Diencephalon (tissue), 1 donor: ENCODE results near the gene JAML. TPM values are rescaled to one million over a fixed set of nuclear protein-coding genes. Genes with fewer than 3 reads are reported as not detected.

Source experiments
- small RNA-seq: library from RNA; depleted of rRNA; stranded (forward); fragments of <200 nt; gene quantifications from one replicate; pipeline ENCODE3, GENCODE V24; 2014
- total RNA-seq: library from RNA; depleted of rRNA; stranded (reverse); fragments of >200 nt; gene quantifications from one replicate; pipeline ENCODE4 v1.2.3, GENCODE V29; 2014

The JAML gene, protein sequence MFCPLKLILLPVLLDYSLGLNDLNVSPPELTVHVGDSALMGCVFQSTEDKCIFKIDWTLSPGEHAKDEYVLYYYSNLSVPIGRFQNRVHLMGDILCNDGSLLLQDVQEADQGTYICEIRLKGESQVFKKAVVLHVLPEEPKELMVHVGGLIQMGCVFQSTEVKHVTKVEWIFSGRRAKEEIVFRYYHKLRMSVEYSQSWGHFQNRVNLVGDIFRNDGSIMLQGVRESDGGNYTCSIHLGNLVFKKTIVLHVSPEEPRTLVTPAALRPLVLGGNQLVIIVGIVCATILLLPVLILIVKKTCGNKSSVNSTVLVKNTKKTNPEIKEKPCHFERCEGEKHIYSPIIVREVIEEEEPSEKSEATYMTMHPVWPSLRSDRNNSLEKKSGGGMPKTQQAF
- 0.92 TPM for total RNA-seq

DNA sequence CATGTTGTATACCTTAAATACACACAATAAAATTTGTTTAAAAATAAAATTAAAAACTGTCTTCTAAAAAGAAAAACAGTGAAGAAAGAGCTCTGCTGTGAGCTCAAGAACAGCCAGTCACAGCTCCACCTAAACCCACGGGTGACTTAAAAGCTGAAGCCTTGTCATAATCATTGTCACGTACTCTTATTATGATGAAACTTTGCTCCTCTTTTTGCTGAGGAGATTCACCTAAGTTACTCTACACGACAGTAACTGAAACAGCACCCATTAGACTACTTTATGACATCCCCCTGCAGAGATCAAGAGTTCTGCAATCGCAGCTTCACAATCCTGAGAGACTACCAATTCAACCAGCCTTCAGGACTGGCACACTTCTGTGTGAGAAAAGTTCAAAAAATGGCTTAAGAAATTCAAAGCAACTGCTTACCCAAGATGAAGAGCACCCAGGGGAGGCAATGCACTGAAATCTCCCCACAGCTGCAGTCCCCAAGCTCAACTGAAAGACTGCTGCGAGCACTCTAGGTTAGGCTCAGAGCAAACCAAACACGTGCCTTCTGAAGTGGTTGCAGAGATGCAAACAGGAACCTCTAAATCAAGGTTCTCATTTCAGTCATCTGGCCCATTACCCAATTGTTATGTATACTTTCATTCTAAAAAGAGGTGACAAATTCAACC, at the start of gene JAML:
JAML (minus strand) TSS at position 501 of the 678 bp plus-strand sequence. CDS start 10,145 bp downstream, outside the sequence.

DNA sequence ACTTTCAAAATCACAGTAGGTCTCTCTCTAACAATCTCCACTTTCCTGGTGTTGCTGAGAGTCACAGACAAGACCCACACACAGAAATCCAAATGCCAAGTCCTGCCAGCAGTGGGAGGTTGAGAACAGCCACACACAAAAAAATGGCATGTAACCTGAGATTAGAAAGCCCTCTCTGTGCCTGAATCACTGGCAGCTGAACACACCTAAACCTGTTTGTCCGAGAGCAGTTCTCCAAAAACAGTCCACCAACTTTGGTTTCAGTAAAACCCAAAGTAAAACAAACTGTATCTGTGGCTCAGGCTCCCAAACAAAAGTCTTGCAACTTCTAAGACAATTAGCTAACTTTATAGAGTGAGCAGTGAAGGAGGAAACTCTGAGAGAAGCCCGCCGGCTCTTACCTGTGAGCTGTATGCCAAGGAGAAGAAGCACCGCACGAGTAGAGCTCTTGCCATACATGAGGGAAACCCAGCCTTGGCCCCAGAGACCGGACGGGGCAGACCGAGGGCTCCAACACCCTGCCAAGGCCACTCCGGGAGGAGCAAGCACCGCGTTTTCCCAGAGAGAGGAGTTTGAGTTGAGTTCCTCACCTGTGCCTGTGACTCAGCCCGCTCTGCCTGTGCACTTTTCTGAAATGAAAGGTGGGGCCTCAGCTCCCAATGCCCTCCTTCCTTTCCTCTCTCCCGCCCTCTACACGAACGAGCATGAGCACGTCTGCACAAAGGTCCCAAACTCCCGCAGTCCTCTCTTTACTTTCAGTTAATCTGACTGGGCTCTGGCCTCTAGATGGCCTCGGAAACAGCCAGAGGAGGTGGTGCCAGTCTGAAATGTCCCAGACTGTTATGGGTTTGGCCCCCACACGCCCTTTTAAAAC, 39.1 kb upstream of the JAML start, which contains the start of gene MPZL2:
MPZL2 (minus strand) TSS at position 603 of the 874 bp plus-strand sequence; CDS start at position 459, 144 bp downstream.

DNA sequence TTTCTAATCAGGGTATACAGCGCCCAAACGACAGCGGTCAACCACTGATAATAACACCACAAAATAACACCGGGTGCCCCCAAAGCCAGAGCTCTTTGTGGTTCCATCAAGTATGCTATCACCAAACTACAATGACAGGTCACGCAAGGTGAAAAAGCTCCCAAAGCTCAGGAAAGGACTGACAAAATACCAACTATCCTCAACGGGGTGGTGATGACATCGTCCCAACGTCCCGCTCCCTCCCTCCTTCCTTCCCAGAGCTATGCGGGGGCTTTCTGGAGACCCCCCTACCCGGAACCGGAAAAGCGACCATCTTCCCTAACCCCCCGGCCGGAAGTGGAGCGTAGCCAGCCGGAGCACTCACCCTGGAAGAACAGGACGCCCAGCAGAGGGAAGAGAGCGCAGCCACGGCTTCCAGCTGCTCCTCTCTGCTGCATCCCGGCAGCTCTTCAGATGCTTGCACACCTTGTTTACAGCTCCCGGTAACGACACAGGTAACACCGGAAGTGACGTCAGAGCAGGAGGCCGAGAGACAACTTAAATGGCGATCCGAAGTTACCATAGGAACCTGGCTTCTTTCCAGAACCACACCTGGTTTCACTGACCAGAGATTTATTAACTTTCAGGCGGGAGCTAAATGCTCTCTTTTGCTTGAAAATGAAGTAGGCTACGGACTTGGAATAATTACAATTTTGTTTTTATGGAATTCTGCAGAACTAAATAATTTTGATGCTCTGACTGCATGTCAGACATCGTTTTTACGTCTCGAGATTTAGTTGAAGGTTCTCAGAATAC, 27.2 kb upstream of the JAML start, which contains the start of gene MPZL3:
MPZL3 (minus strand) TSS at position 508 of the 795 bp plus-strand sequence; CDS start at position 437, 71 bp downstream.

DNA sequence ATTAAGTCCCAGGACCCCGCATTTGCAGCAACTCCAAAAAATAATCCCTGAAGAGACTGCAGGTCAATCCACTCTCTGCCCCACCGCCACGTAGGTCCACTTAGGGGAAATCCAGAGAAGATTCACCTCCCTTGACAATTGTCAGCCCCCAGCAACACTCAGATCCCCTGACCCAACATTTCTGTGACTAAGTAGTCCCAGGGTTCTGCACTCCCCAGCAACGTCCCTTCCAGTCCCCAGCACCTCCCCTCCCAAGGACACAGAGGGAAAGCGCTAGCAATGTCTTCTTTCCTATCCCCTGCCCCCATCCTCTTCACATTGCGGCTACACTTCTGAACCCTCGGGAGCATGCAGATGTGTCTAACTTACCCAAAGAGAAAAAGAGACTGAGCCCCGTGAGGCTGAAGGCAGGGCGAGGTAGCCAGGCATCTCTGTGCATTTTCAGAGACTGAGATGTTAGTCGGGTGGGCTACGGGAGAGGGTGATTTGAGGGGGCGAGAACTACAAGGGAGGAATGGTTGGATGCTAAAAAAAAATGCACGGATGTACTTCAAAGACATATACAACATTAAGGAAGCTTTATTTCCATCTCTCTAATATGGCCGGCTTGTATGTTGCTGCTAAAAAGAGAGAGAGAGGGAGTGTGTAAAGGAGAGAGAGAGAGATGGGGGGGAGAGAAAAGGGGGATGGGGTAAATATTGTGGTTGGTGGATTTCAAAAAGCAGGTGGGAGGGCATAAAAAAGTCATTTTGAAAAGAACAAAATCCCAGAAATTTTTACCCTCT, 48.6 kb downstream of the JAML start, which contains the start of gene SCN2B:
SCN2B (minus strand) TSS at position 647 of the 785 bp plus-strand sequence; CDS start at position 439, 208 bp downstream.

DNA sequence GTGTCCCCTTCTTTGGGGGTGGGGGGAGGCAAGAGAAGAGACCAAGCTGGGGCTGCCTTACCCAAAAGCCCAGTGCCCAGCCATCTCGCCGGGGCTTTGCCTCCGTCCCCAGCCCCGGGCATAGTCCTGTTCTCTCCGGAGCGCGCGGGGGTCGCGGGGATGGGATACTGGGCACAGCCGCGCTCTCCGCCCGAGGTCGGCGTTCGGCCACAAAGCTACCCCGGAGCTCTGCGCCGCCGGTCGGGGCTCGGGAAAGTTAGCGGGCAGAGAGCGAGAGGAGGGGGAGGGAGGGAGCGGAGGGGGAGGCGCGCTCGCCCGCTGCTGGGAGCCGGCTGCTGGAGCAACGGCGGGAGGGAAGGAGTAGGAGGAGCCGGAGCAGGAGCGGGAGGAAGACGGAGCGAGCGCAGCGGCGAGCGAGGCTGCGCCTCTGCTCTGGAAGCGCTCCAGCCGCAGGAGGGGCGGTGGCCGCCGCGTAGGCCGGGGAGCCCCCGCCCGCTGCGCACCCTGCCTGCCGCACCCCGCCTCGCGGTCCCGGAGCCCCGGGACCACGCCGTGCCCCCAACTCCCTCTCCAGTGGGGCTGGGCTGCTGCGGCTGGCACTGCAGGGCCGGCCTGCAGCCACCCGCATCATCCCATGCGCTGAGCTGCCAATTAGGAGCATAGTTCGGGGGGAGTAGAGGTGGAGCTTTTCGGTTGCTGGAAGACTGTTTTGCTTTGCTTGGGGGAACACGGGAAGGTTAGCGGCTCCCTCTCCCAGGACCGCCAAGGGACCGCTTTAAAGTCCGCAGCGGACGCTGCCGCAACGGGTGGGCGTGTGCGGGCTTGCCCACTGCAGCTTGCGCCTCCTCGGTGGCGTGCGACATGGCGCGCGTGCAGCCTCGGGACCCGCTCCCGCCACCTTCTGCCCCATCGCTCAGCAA, 72.0 kb downstream of the JAML start, which contains the start of gene SCN4B:
SCN4B (minus strand) TSS at position 272 of the 920 bp plus-strand sequence; CDS start at position 122, 150 bp downstream.

Small RNA genes lying within 50 kb of the gene (small RNA-seq; reads per million reads assigned to genes)
- not detected for gene HSPE1P18

Other genes starting within 250 kb of the JAML start
- gene IL10RA, start 238.6 kb downstream of the JAML start, total RNA-seq: 3.7 TPM
- not detected for gene TMPRSS4, start 147.9 kb downstream of the JAML start, total RNA-seq
- gene SMIM35, start 138.0 kb downstream of the JAML start, total RNA-seq: under 0.01 TPM
- 14.5 TPM for gene SCN4B, start 72.2 kb downstream of the JAML start, total RNA-seq
- 15.0 TPM for gene SCN2B, start 48.4 kb downstream of the JAML start, total RNA-seq
- 2.8 TPM for gene MPZL3, start 27.4 kb upstream of the JAML start, total RNA-seq
- gene MPZL2, start 39.3 kb upstream of the JAML start, total RNA-seq: 1.2 TPM
- gene CD3E, start 79.7 kb upstream of the JAML start, total RNA-seq: not detected
- not detected for gene CD3D, start 117.7 kb upstream of the JAML start, total RNA-seq
- gene CD3G, start 119.3 kb upstream of the JAML start, total RNA-seq: not detected
- gene UBE4A, start 134.6 kb upstream of the JAML start, total RNA-seq: 62.3 TPM
- gene ATP5MG, start 176.6 kb upstream of the JAML start, total RNA-seq: 60.7 TPM
- gene KMT2A, start 211.5 kb upstream of the JAML start, total RNA-seq: 59.5 TPM